GM18502 (cell line): Measurements from ENCODE around the gene C3orf52.

Experiments used
- ATAC-seq: cut with Tn5 transposase; IDR thresholded peaks from one replicate; pipeline ENCODE4 v1.9.1; 2021; ENCODE audit warnings: mild to moderate bottlenecking; ENCODE audit not compliant: unreplicated experiment, poor library complexity

Gene C3orf52

GRCh38 chr3:112115806-112116383, 29.7 kb downstream of the C3orf52 start:
- ATAC-seq: no peak

- ATAC-seq: no peak
Observed at GRCh38 chr3:112116748-112117186, 30.6 kb downstream of the C3orf52 start.

GRCh38 chr3:112117415-112117814, 31.2 kb downstream of the C3orf52 start:
- ATAC-seq: no peak

- no peak for ATAC-seq
Observed at GRCh38 chr3:112117841-112118571, 31.8 kb downstream of the C3orf52 start.

- ATAC-seq: no peak
Observed at GRCh38 chr3:112119962-112120836, 34.0 kb downstream of the C3orf52 start.

- ATAC-seq: no peak
Observed at GRCh38 chr3:112121577-112122547, 35.7 kb downstream of the C3orf52 start.

- ATAC-seq: no peak
Observed at GRCh38 chr3:112122870-112123269, 36.7 kb downstream of the C3orf52 start.

GRCh38 chr3:112123548-112123947, 37.4 kb downstream of the C3orf52 start:
- ATAC-seq: no peak

GRCh38 chr3:112124907-112125607, 38.9 kb downstream of the C3orf52 start:
- no peak for ATAC-seq

- no peak for ATAC-seq
Observed at GRCh38 chr3:112126511-112126911, 40.3 kb downstream of the C3orf52 start.

- ATAC-seq: no peak
Observed at GRCh38 chr3:112127522-112128494, 41.6 kb downstream of the C3orf52 start.

GRCh38 chr3:112128843-112129727, 42.9 kb downstream of the C3orf52 start:
- ATAC-seq: peak; percentile 54

- ATAC-seq: no peak
Observed at GRCh38 chr3:112129925-112130637, 43.9 kb downstream of the C3orf52 start.

GRCh38 chr3:112130638-112130993, 44.4 kb downstream of the C3orf52 start:
- no peak for ATAC-seq

GRCh38 chr3:112131111-112131510, 44.9 kb downstream of the C3orf52 start:
- ATAC-seq: no peak

- ATAC-seq: no peak
Observed at GRCh38 chr3:112132088-112132487, 45.9 kb downstream of the C3orf52 start.

- no peak for ATAC-seq
Observed at GRCh38 chr3:112132554-112132953, 46.4 kb downstream of the C3orf52 start.
